ENCODE results near the gene NPAS3. TPM values are rescaled to one million over a fixed set of nuclear protein-coding genes. Genes with fewer than 3 reads are reported as not detected.

NPAS3 gene
- total and polyA plus RNA-seq, 2 of the 13 experiments (the other 11 are each of a cell fraction or from before 2014, with no cell fraction given), result not detected

GRCh38 chr14:33201116-33201515, 262.4 kb downstream of the NPAS3 start:
- Histone ChIP-seq H3K4me3 (replicated peaks in 1 of 3; ENCODE audit: insufficient read depth in 1 of 3, low read depth in 2 of 3, low read length in 3 of 3) (no peak overlapping the region), H3K79me2 (ENCODE audit: insufficient read depth, low read length) (no peaks in the 10 kb centered on the region), H3K27me3 (ENCODE audit: control insufficient read depth in 1 of 2, insufficient read depth in 2 of 2, low read length in 2 of 2) (no peaks in the 10 kb centered on the region), H3K9me3 (ENCODE audit: low read length) (peaks cover 55% of the 10 kb centered on the region), H4K20me1 (ENCODE audit: insufficient read depth, low read length) (no peaks in the 10 kb centered on the region), H3K9ac (ENCODE audit: insufficient read depth, low read depth, low read length) (no peak overlapping the region), H3K4me2 (ENCODE audit: low read depth, low read length) (no peak overlapping the region), H2AFZ (ENCODE audit: low read length) (no peak overlapping the region), H3K4me1 (ENCODE audit: insufficient read depth, low read length) (no peaks in the 10 kb centered on the region), H3K27ac (ENCODE audit: extremely low read length, insufficient read depth, low read length) (no peak overlapping the region), H3K36me3 (replicated peaks in 1 of 2; ENCODE audit: control insufficient read depth in 1 of 2, insufficient read depth in 2 of 2, low read length in 2 of 2) (no peaks in the 10 kb centered on the region)
- no peak for FAIRE-seq
- WGBS (ENCODE audit: low lambda C conversion rate), result 2% methylated on average over 2 of the region's 2 CpGs
- no peak for TF ChIP-seq MXD4 (CRISPR knock-in tag; IDR thresholded peaks at IDR 0.05)
- no peak for TF ChIP-seq EP300 (IDR thresholded peaks at IDR 0.05; ENCODE audit: low read depth in 2 of 2, low read length in 2 of 2)
- no peak for TF ChIP-seq EP300 (CRISPR knock-in tag; IDR thresholded peaks at IDR 0.05; ENCODE audit: borderline replicate concordance)
- TF ChIP-seq PBX2 (CRISPR knock-in tag; IDR thresholded peaks at IDR 0.05), result no peak
- TF ChIP-seq HOXA5 (CRISPR knock-in tag; IDR thresholded peaks at IDR 0.05), result no peak
- TF ChIP-seq ZNF577 (CRISPR knock-in tag; IDR thresholded peaks at IDR 0.05; ENCODE audit: borderline replicate concordance, low read depth), result no peak
- TF ChIP-seq SETDB1 (CRISPR knock-in tag; IDR thresholded peaks at IDR 0.05; ENCODE audit: borderline replicate concordance), result no peak
- TF ChIP-seq NFRKB (IDR thresholded peaks at IDR 0.05), result no peak
- TF ChIP-seq ZNF576 (CRISPR knock-in tag; IDR thresholded peaks at IDR 0.05), result no peak
- no peak for TF ChIP-seq ZSCAN21 (CRISPR knock-in tag; IDR thresholded peaks at IDR 0.05; ENCODE audit: borderline replicate concordance)
- TF ChIP-seq ZNF773 (CRISPR knock-in tag; IDR thresholded peaks at IDR 0.05; ENCODE audit: borderline replicate concordance), result no peak
- no peak for TF ChIP-seq NCOA5 (CRISPR knock-in tag; IDR thresholded peaks at IDR 0.05)
- TF ChIP-seq ZNF280D (CRISPR knock-in tag; IDR thresholded peaks at IDR 0.05), result no peak
- TF ChIP-seq DMAP1 (CRISPR knock-in tag; IDR thresholded peaks at IDR 0.05), result no peak
- TF ChIP-seq ZNF883 (CRISPR knock-in tag; IDR thresholded peaks at IDR 0.05; ENCODE audit: not compliant biosample characterization), result no peak
- no peak for TF ChIP-seq TGIF2 (CRISPR knock-in tag; IDR thresholded peaks at IDR 0.05)
- TF ChIP-seq SRSF1 (optimal IDR thresholded peaks at IDR 0.05; ENCODE audit: low read depth, low read length), result no peak
- TF ChIP-seq STAG1 (CRISPR knock-in tag; IDR thresholded peaks at IDR 0.05), result no peak
- no peak for TF ChIP-seq MYNN (CRISPR knock-in tag; IDR thresholded peaks at IDR 0.05; ENCODE audit: low read depth)
- no peak for TF ChIP-seq KLF11 (CRISPR knock-in tag; IDR thresholded peaks at IDR 0.05)
- no peak for TF ChIP-seq ZNF546 (CRISPR knock-in tag; conservative IDR thresholded peaks at IDR 0.05)
- DNase-seq (ENCODE audit: low spot score), result no peak
- ChIA-PET CTCF (ENCODE audit: low intra/inter-chr PET ratio, low total read pairs) (no interaction called here), POLR2A (no interaction called here)
- peak; percentile 48; the same call in 2 of the 3 replicates for ATAC-seq
- in situ Hi-C loops (cut with HindIII; ENCODE audit: extremely low pct_ligation_motif_present, low pct_unique_long_range_greater_than_20kb), result no loop called here
- intact Hi-C loops (cut with micrococcal nuclease; ENCODE audit: unreplicated experiment), result no loop called here
- BruUV-seq (replicated peaks), result no TSS peak

All from HepG2 (cell line).